Measurements from ENCODE around the gene TUFT1.
"Not testable (repeated sequence)": the region's sequence is repeated elsewhere in the genome, so short reads cannot be mapped to it uniquely, and the experiment has no call there.

The TUFT1 gene

GRCh38 chr1:151618996-151619395, 78.9 kb downstream of the TUFT1 start:
- not testable (repeated sequence) for DNase-seq

- DNase-seq = no peak
These were observed 79.5 kb downstream of the TUFT1 start for GRCh38 chr1:151619489-151620093.

GRCh38 chr1:151620286-151620685, 80.2 kb downstream of the TUFT1 start:
- DNase-seq = no peak

- DNase-seq = no peak
These were observed 81.2 kb downstream of the TUFT1 start for GRCh38 chr1:151621351-151621750.

- no peak for DNase-seq
These were observed 84.7 kb downstream of the TUFT1 start for GRCh38 chr1:151624783-151625182.

GRCh38 chr1:151626740-151627334, 86.7 kb downstream of the TUFT1 start:
- DNase-seq = no peak

GRCh38 chr1:151629278-151629677, 89.2 kb downstream of the TUFT1 start:
- DNase-seq = no peak

All from T-helper 1 cell (primary cell).